Lower lobe of right lung (tissue), 2 donors: ENCODE results near the gene RND3. TPM values are rescaled to one million over a fixed set of nuclear protein-coding genes. Genes with fewer than 3 reads are reported as not detected.

Experiments
- ATAC-seq, 2 donors: fragments of 200-7000 bp; cut with Tn5 transposase; one replicate each; pipeline ENCODE4 v1.9.1; 2020 to 2022; ENCODE audit warnings: mild to moderate bottlenecking in 2 of 2, moderate library complexity in 2 of 2
- DNase-seq: peaks from one replicate; pipeline ENCODE4 v3.0.0-alpha.2; 2020
- H3K27ac ChIP-seq: fragments of 200-600 bp; one replicate; pipeline ENCODE4 v1.8.0; 2022
- H3K27me3 ChIP-seq: fragments of 200-600 bp; one replicate; pipeline ENCODE4 v1.8.0; 2022; ENCODE audit warnings: low read depth
- H3K36me3 ChIP-seq: fragments of 200-600 bp; one replicate; pipeline ENCODE4 v1.8.0; 2022; ENCODE audit warnings: mild to moderate bottlenecking
- H3K4me1 ChIP-seq: fragments of 200-600 bp; one replicate; pipeline ENCODE4 v1.8.0; 2022
- H3K4me3 ChIP-seq: fragments of 200-600 bp; one replicate; pipeline ENCODE4 v1.8.0; 2022; ENCODE audit warnings: mild to moderate bottlenecking
- H3K9me3 ChIP-seq: fragments of 200-600 bp; one replicate; pipeline ENCODE4 v1.8.0; 2022
- intact Hi-C: fragments of 100-400 bp; cut with DNase I; formaldehyde crosslinking; loops from one replicate; pipeline ENCODE4 v1.11.0; 2022
- total RNA-seq: library from RNA; stranded (reverse); fragmentation: NEBNext Ultra II Directional; extraction: Animal tissue kit (Norgen Biotek cat#: 25700); gene quantifications from one replicate; pipeline ENCODE4 v1.2.1, GENCODE V29; 2021
- TF ChIP-seq, protein P1 (sequence below): fragments of 200-600 bp; IDR thresholded peaks from one replicate; pipeline ENCODE4 v1.8.0; 2022; ENCODE audit warnings: antibody characterized with exemption, mild to moderate bottlenecking
- donor health status: DM: no; HTN: yes; CAD: no; lungs with severe emphysema.

Gene RND3
- total RNA-seq, 1 donor from 2014 or later: 20.8 TPM

DNA sequence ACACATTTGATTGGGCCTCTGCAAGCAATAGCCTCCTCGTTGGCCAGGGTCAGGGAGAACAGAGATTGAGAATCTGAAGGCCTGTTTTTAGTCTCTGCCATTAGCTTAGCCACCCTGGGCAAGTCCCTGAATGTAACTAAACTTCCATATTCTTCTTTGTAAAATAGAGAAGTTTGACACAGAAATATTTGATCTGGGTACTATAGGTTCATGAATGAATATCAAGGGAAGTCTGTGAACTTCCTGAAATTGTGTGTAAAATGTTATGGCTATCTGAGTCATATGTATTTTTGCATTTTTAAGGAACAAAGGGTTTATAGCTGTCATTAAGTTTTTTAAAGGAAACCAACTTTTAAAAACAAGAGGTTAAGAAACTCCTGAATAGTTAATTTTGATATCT, 23.2 kb downstream of the RND3 start:
- H3K36me3 ChIP-seq: peaks cover 8% of the 10 kb centered on the region
- H3K9me3 ChIP-seq: no peaks in the 10 kb centered on the region
- intact Hi-C loops: no loop called here
- peaks cover 7% of the 10 kb centered on the region for H3K4me1 ChIP-seq
- no peak overlapping the region for H3K27ac ChIP-seq
- no peak for DNase-seq
- no peak overlapping the region for H3K4me3 ChIP-seq
- TF ChIP-seq, protein P1, sequence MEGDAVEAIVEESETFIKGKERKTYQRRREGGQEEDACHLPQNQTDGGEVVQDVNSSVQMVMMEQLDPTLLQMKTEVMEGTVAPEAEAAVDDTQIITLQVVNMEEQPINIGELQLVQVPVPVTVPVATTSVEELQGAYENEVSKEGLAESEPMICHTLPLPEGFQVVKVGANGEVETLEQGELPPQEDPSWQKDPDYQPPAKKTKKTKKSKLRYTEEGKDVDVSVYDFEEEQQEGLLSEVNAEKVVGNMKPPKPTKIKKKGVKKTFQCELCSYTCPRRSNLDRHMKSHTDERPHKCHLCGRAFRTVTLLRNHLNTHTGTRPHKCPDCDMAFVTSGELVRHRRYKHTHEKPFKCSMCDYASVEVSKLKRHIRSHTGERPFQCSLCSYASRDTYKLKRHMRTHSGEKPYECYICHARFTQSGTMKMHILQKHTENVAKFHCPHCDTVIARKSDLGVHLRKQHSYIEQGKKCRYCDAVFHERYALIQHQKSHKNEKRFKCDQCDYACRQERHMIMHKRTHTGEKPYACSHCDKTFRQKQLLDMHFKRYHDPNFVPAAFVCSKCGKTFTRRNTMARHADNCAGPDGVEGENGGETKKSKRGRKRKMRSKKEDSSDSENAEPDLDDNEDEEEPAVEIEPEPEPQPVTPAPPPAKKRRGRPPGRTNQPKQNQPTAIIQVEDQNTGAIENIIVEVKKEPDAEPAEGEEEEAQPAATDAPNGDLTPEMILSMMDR: no peak
- ATAC-seq: peak in 1 of 2 donors; percentile 46
- no peaks in the 10 kb centered on the region for H3K27me3 ChIP-seq

GRCh38 chr2:150462770-150463169, 24.7 kb downstream of the RND3 start:
- H3K4me3 ChIP-seq: no peak overlapping the region
- TF ChIP-seq, protein P1: no peak
- intact Hi-C loops: no loop called here
- no peaks in the 10 kb centered on the region for H3K27me3 ChIP-seq
- DNase-seq (no peak), ATAC-seq (no peak)
- H3K27ac ChIP-seq: no peak overlapping the region
- no peaks in the 10 kb centered on the region for H3K9me3 ChIP-seq
- no peaks in the 10 kb centered on the region for H3K36me3 ChIP-seq
- peaks cover 7% of the 10 kb centered on the region for H3K4me1 ChIP-seq

DNA sequence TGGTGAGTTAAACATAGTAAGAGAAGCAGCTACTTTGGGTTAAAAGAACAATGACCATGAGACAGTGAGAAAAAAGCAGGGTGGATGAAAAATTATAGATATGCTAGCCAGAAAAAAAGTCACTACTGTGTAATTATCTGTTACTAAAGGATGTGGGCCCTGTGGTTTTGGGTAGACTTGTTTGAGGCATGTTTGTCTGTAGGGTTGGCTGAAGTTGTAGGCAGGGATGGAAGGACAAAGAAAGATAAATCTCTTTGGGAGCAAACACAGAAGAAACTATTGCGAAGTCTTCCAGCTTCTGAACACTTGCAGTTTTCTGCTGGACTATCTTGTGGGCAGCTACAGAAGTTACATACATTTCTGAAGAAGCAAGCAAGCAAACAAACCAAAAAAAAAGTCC, 28.2 kb downstream of the RND3 start:
- H3K27me3 ChIP-seq: no peaks in the 10 kb centered on the region
- TF ChIP-seq, protein P1: no peak
- no peaks in the 10 kb centered on the region for H3K9me3 ChIP-seq
- ATAC-seq: no peak
- H3K27ac ChIP-seq: no peak overlapping the region
- no peaks in the 10 kb centered on the region for H3K4me1 ChIP-seq
- no peak for DNase-seq
- H3K36me3 ChIP-seq: no peaks in the 10 kb centered on the region
- no peak overlapping the region for H3K4me3 ChIP-seq
- intact Hi-C loops: no loop called here

DNA sequence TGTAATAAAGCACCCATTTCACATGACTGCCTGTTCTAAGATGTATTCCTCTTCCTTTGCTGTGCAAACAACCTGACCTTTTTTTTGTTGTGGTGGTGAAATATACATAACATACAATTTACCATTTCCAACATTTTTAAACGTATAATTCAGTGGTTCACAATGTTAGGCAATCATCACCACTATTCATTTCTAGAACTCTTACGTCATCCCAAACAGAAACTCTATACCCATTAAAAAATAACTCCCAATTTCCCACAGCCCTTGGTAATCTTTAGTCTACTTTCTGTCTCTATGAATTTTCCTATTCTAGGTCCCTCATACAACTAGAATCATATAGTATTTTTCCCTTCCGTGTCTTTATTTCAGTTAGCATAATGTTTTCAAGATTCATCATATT, 36.7 kb downstream of the RND3 start:
- H3K4me3 ChIP-seq: no peak overlapping the region
- TF ChIP-seq, protein P1: no peak
- no peak for DNase-seq

GRCh38 chr2:150449856-150450255, 37.6 kb downstream of the RND3 start:
- Histone ChIP-seq H3K4me3 (no peak overlapping the region), H3K27ac (no peak overlapping the region), H3K36me3 (no peaks in the 10 kb centered on the region), H3K27me3 (no peaks in the 10 kb centered on the region), H3K9me3 (no peaks in the 10 kb centered on the region), H3K4me1 (no peaks in the 10 kb centered on the region)
- TF ChIP-seq, protein P1: no peak
- DNase-seq (no peak), ATAC-seq (no peak)
- intact Hi-C loops: no loop called here

More for the DNA sequence above, 36.7 kb downstream of the RND3 start:
- Histone ChIP-seq H3K9me3 (no peaks in the 10 kb centered on the region), H3K36me3 (no peaks in the 10 kb centered on the region), H3K4me1 (no peaks in the 10 kb centered on the region), H3K27ac (no peak overlapping the region), H3K27me3 (no peaks in the 10 kb centered on the region)
- intact Hi-C loops: no loop called here
- ATAC-seq: no peak

DNA sequence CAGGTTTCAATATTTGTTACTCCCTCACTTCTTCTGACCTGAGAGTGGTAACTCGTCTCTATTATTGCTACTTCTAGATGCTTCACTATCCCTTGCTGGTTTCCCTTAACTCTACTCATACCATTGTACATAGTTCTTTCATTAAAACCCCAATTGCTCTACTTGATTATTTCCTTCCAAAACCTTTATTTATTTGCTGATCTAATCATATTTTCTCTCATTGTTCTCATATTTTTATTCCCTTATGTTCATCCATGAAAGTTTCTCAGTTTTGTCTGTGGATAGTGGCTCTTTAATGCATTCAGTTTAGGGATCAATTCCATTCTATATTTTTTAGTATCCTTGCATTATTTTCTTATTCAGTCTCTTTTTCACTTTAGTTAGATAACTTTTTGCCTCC, 42.1 kb downstream of the RND3 start:
- no peak overlapping the region for H3K4me3 ChIP-seq
- no peaks in the 10 kb centered on the region for H3K4me1 ChIP-seq
- intact Hi-C loops: no loop called here
- no peaks in the 10 kb centered on the region for H3K9me3 ChIP-seq
- H3K27me3 ChIP-seq: no peaks in the 10 kb centered on the region
- DNase-seq (no peak), ATAC-seq (no peak)
- no peaks in the 10 kb centered on the region for H3K36me3 ChIP-seq
- TF ChIP-seq, protein P1: no peak
- H3K27ac ChIP-seq: no peak overlapping the region
